Kidney epithelial cell (primary cell): ENCODE data around the gene MECP2. TPM values are rescaled to one million over a fixed set of nuclear protein-coding genes. Genes with fewer than 3 reads are reported as not detected.

Experiments used
- DNase-seq: peaks from one replicate; pipeline ENCODE4 v3.0.0-alpha.2; 2010; ENCODE audit warnings: low read depth
- H3K27me3 ChIP-seq: 2 replicates; pipeline ENCODE4 v1.6.0; 2011; ENCODE audit warnings: low read length; ENCODE audit not compliant: control insufficient read depth, insufficient read depth
- H3K36me3 ChIP-seq: 2 replicates; pipeline ENCODE4 v1.5.1; 2011; ENCODE audit warnings: low read length; ENCODE audit not compliant: control insufficient read depth, insufficient read depth
- H3K4me3 ChIP-seq: 2 replicates; pipeline ENCODE4 v1.5.1; 2011; ENCODE audit warnings: low read depth, mild to moderate bottlenecking, control low read depth, low read length
- total RNA-seq: library from RNA; depleted of rRNA; stranded (reverse); fragments of >200 nt; gene quantifications from 2 replicates; pipeline ENCODE4 v1.2.3, GENCODE V29; 2015
- TF ChIP-seq, protein P1 (sequence below): IDR thresholded peaks from 2 replicates; pipeline ENCODE4 v1.5.1; 2011; ENCODE audit warnings: mild to moderate bottlenecking, moderate library complexity, low read length, control low read depth, inconsistent platforms; ENCODE audit not compliant: insufficient read depth, poor library complexity, severe bottlenecking

The MECP2 gene
- total RNA-seq, 1 donor from 2014 or later = 34.4 TPM

DNA sequence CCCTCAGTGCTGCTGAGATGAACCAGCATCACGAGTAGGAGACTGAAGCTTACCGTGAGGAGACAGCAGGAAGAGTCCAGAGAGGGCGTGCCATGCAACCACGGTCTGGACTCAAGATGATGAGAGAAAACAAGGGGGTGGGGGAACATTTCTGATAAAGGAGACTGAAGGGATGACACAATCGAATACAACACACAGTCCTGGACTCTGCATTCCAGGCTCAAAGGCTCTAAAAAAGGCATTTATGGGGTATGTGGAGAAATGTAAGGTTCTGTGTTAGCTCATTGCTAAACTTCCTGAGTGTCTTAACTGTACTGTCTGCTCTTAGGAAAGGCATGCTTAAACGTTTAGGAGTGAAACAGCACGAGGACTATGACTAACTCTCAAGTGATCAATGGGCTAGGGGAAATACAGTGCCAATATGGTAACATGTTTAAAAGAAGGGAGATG lies 57.2 kb downstream of the MECP2 start:
- TF ChIP-seq, protein P1, sequence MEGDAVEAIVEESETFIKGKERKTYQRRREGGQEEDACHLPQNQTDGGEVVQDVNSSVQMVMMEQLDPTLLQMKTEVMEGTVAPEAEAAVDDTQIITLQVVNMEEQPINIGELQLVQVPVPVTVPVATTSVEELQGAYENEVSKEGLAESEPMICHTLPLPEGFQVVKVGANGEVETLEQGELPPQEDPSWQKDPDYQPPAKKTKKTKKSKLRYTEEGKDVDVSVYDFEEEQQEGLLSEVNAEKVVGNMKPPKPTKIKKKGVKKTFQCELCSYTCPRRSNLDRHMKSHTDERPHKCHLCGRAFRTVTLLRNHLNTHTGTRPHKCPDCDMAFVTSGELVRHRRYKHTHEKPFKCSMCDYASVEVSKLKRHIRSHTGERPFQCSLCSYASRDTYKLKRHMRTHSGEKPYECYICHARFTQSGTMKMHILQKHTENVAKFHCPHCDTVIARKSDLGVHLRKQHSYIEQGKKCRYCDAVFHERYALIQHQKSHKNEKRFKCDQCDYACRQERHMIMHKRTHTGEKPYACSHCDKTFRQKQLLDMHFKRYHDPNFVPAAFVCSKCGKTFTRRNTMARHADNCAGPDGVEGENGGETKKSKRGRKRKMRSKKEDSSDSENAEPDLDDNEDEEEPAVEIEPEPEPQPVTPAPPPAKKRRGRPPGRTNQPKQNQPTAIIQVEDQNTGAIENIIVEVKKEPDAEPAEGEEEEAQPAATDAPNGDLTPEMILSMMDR = no peak
- no peak for DNase-seq

DNA sequence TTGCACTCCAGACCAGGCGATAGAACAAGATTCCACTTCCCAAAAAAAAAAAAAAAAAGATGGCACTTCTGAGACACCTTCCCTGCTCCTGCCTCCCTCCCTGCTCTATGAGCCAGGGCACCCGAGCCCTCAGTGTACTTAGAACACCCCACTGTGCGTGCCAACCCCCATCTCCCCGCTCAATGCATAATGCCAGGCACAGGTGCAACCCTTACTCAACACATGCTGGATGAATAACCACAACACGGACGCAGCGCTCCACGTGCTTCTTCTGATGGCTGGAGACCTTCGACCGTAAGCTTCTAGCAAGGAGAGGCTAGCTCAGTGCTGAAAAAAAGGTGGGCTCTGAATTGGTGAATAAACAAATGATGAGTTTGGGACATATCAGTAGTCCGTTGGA lies 57.9 kb downstream of the MECP2 start:
- H3K27me3 ChIP-seq = no peaks in the 10 kb centered on the region
- no peaks in the 10 kb centered on the region for H3K36me3 ChIP-seq
- H3K4me3 ChIP-seq = no peak overlapping the region
- DNase-seq = no peak
- TF ChIP-seq, protein P1 = no peak

More for the DNA sequence above, 57.2 kb downstream of the MECP2 start:
- H3K4me3 ChIP-seq = no peak overlapping the region
- H3K27me3 ChIP-seq = no peaks in the 10 kb centered on the region
- no peaks in the 10 kb centered on the region for H3K36me3 ChIP-seq

DNA sequence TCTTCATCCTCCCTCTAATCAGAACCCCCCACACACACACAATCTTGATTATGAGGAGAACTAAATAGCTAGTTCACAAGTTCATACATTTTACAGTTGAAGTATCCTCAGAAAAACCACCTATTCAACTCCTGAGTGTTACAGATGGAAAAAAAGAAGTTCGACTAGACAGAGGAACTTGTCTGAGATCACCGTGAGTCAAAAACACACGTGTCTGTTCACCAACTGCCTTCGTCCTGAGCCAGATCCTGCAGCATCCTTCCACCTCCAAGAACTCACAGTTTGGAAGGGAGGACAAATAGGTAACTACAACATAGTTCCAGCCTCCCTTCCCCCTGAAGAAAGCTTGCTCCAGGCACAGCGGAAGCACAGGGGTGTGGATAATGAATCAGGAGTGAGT lies 58.9 kb downstream of the MECP2 start:
- H3K36me3 ChIP-seq = no peaks in the 10 kb centered on the region
- no peaks in the 10 kb centered on the region for H3K27me3 ChIP-seq
- TF ChIP-seq, protein P1 = no peak
- no peak for DNase-seq
- H3K4me3 ChIP-seq = no peak overlapping the region

DNA sequence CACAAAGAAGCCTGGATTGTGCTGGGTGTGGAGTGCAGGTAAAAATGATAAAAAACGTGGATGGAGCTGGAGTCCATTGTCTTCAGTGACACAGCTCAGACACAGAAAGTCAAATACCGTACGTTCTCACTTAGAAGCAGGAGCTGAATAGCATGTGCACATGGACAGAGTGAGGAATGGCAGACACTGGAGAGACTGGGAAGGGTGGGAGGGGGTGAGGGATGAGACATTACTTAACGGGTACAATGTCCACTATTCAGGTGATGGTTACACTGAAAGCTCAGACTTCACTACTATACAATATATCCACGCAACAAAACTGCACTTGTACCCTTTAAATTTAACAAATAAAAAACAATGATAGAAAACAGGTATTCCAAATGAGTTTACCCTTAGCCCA lies 59.8 kb downstream of the MECP2 start:
- Histone ChIP-seq H3K36me3 (no peaks in the 10 kb centered on the region), H3K4me3 (no peak overlapping the region), H3K27me3 (no peaks in the 10 kb centered on the region)
- TF ChIP-seq, protein P1 = no peak
- DNase-seq = no peak

DNA sequence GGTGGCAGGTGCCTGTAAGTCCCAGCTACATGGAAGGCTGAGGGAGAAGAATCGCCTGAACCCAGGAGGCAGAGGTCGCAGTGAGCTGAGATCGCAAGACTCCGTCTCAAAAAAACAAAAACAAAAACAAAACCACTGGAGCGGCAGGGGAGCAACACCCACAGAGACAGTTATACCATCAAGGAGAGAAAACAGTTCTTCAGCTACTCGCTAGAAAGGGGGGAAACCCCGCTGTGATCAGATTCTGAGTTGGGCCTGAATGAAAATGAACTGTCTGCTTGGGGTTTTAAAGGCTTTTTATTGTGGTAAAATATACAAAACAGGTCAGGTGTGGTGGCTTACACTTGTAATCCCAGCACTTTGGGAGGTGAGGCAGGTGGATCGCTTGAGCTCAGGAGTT lies 61.0 kb downstream of the MECP2 start:
- H3K36me3 ChIP-seq = no peaks in the 10 kb centered on the region
- no peak for DNase-seq
- TF ChIP-seq, protein P1 = no peak
- no peaks in the 10 kb centered on the region for H3K27me3 ChIP-seq
- H3K4me3 ChIP-seq = no peak overlapping the region

DNA sequence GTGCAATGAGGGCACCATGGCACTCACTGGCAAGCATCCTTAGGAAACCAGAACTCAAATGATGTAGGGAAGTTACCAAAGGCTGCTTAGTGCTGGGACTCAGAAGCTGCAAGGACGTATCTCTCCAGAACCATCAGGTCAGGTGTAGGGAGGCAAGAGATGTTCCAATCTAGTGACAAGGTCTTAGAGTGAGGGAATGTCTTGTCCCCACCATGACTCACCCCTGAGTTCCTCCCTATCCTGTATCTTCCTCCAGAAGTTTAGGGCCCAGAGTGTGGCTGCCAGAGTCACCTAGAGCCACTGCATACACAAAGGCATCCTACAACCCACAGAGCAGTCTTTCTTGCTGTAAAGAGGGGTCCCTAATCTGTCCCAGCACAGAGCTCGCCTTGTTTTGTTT lies 63.7 kb downstream of the MECP2 start:
- Histone ChIP-seq H3K27me3 (no peaks in the 10 kb centered on the region), H3K4me3 (no peak overlapping the region), H3K36me3 (no peaks in the 10 kb centered on the region)
- DNase-seq = no peak
- TF ChIP-seq, protein P1 = no peak
